ENCODE measurements around the gene RCAN1. TPM values are rescaled to one million over a fixed set of nuclear protein-coding genes. Genes with fewer than 3 reads are reported as not detected.

RCAN1 gene
- total and polyA plus RNA-seq, 9 donors, result 22.0 to 62.7 (median 32.1) TPM

DNA sequence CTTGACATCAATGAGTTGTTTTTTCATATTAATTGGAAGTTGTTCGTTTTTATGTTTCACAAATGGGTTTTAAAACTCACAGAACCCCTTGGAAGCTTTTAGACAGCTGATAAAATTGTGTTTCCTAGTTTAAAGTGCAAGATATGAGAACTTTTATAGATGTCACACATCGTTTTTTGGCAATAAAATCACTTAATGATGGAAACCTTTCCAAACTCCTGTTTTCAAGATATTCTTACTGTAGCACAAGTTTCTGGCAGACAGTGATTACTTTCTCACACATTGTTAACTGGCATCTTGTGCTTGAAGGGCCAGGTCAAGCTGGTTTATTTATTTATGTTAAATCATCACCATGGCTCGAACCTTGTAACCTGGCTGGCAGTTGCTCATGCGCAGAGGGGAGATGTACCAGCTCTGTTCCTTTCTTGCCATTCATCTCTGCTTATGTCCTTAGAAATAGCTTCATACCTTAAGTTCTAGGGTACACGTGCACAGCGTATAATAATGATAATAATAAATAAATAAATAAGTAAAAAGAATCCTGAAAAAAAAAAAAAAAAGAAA is 10.2 kb upstream of the RCAN1 start:
- Histone ChIP-seq H3K4me3 (ENCODE audit: low read length) (no peak overlapping the region), H3K36me3 (ENCODE audit: control insufficient read depth, insufficient read depth, low read length) (no peaks in the 10 kb centered on the region), H3K4me1 (ENCODE audit: control insufficient read depth, insufficient read depth, low read length) (peaks cover under 1% of the 10 kb centered on the region), H3K27me3 (ENCODE audit: control insufficient read depth, insufficient read depth, low read length) (peaks cover 4% of the 10 kb centered on the region), H3K27ac (ENCODE audit: low read length) (no peak overlapping the region), H3K9me3 (replicated peaks; ENCODE audit: control insufficient read depth, low read depth, low read length) (no peaks in the 10 kb centered on the region)
- WGBS (ENCODE audit: insufficient coverage), result no CpG with 5 or more reads among the region's 6 CpGs
- no peak for DNase-seq

DNA sequence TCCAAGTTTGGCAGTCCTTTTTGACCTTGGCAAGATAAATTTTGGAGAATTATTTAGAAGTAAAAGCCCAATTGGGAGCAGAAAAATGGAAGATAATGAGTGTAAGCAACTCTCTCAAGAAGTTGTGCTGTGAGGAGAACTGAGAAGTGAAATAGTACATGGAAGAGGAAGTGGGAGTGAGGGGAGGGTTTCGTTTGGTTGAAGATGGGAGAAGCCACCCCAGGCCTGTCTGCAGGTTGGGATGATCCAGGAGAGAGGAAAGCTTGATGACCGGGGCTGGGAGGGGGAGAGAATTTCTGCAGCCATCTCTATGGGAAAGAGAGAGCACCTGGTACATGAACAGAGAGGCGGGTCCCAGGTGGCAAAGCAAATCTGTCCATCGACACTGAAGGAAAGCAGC is 8.6 kb upstream of the RCAN1 start:
- no peak overlapping the region for H3K4me3 ChIP-seq (ENCODE audit: low read length)
- no peaks in the 10 kb centered on the region for H3K9me3 ChIP-seq (replicated peaks; ENCODE audit: control insufficient read depth, low read depth, low read length)
- DNase-seq, result peak; percentile 22
- H3K4me1 ChIP-seq (ENCODE audit: control insufficient read depth, insufficient read depth, low read length), result peaks cover 3% of the 10 kb centered on the region
- H3K27ac ChIP-seq (ENCODE audit: low read length), result no peak overlapping the region
- 66% methylated on average over 4 of the region's 4 CpGs for WGBS (ENCODE audit: insufficient coverage)
- H3K36me3 ChIP-seq (ENCODE audit: control insufficient read depth, insufficient read depth, low read length), result no peaks in the 10 kb centered on the region
- H3K27me3 ChIP-seq (ENCODE audit: control insufficient read depth, insufficient read depth, low read length), result peaks cover 4% of the 10 kb centered on the region

DNA sequence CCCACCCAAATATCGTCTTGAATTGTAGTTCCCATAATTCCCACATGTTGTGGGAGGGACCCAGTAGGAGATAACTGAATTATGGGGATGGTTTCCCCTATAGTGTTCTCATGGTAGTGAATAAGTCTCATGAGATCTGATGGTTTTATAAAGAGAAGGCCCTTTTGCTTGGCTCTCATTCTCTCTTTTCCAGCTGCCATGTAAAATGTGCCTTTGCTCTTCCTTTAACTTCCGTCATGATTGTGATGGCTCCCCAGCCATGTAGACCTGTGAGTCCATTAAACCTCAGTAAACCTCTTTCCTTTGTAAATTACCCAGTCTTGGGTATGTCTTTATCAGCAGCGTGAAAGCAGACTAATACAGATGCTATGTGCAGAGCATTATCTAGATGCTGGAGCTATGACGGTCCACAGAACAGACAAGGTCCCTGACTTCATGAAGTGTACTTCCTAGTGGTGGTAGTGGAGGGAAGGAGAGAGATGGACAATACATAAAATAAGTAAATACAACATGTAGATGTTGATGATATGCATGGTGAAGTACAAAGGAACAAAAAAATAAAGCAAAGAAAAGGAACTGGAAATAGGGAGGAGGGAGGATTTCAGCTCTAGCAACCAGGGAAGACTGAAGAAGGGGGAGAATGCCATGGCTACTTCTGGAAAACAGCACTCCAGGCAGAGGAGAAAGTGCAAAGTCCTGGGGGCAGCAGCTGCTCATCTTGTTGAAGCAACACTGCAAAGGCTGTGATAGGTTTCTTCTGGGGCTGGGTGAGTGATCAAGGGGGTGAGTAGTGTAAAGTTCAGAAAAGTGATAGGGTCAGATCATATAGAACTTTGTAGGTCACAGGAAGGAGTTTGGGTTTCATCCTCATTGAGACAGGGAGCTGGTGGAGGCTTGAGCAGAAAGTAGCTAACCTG is 6.8 kb upstream of the RCAN1 start:
- H3K36me3 ChIP-seq (ENCODE audit: control insufficient read depth, insufficient read depth, low read length), result no peaks in the 10 kb centered on the region

DNA sequence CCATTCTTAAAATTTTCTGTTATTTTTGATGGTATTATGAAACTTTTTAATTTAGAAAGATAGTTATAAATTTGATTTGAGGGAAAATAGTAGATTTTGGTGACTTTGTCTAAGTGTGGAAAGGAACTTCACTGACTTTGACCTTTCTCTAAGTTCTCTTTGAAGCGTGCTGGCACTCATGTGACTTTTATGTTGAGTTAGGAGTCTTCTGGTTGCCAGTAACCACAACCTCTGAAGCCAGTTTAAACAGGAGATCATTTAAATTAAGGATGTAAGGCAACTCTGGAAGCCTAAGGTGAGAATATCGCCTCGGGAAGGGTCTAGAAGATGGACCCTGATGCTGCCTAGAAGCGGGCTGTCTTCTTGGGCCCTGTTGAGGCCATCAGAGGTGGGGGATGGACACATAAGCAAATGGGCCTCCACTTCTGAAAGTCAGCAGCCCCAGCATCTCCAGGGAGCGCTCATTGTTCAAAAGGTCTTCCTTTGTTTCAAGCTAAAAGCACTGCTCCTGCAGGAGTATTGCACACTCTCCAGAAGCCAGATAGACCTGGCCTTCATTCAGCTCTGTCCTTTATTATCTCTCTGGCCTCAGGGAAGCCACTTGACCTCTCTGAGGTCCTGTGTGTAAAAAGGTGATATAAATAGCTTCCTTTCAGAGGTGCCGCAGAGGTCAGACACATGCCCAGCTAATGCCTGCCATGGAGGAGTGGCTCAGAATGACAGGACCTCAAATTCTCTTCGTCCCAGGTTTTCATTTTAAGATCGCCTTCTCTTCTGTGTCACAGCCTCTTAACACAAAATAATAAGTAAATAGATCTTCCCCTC is 5.1 kb upstream of the RCAN1 start:
- Histone ChIP-seq H3K27me3 (ENCODE audit: control insufficient read depth, insufficient read depth, low read length) (no peaks in the 10 kb centered on the region), H3K4me1 (ENCODE audit: control insufficient read depth, insufficient read depth, low read length) (peaks cover 6% of the 10 kb centered on the region), H3K4me3 (ENCODE audit: low read length) (no peak overlapping the region), H3K27ac (ENCODE audit: low read length) (no peak overlapping the region), H3K9me3 (replicated peaks; ENCODE audit: control insufficient read depth, low read depth, low read length) (no peaks in the 10 kb centered on the region), H3K36me3 (ENCODE audit: control insufficient read depth, insufficient read depth, low read length) (no peaks in the 10 kb centered on the region)
- peak; percentile 26 for DNase-seq
- 75% methylated on average over 6 of the region's 8 CpGs for WGBS (ENCODE audit: insufficient coverage)

More for the DNA sequence above, 6.8 kb upstream of the RCAN1 start:
- H3K4me1 ChIP-seq (ENCODE audit: control insufficient read depth, insufficient read depth, low read length), result peaks cover 3% of the 10 kb centered on the region
- no peaks in the 10 kb centered on the region for H3K9me3 ChIP-seq (replicated peaks; ENCODE audit: control insufficient read depth, low read depth, low read length)
- WGBS (ENCODE audit: insufficient coverage), result 88% methylated on average over 3 of the region's 4 CpGs
- H3K27me3 ChIP-seq (ENCODE audit: control insufficient read depth, insufficient read depth, low read length), result peaks cover 4% of the 10 kb centered on the region
- H3K4me3 ChIP-seq (ENCODE audit: low read length), result no peak overlapping the region
- H3K27ac ChIP-seq (ENCODE audit: low read length), result no peak overlapping the region
- no peak for DNase-seq

DNA sequence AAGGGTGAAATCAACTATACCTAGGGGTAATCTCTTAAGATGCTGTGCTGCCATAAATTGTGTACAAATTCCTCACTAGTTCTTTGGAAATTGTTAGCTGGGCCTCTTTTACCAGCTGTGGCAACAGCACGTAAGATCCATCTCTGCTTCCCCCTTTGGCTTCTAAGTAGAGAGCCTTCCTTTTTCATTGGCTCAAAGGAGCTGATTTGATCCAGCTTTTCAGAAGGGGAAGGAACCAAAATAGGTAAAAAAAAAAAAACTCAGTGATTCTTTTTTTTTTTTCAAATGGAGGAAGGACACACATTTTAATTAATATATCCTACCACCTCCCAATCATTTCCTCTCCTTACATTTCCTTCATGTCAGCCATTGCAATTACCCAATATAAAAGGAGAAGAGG is 4.0 kb upstream of the RCAN1 start:
- Histone ChIP-seq H3K4me3 (ENCODE audit: low read length) (no peak overlapping the region), H3K4me1 (ENCODE audit: control insufficient read depth, insufficient read depth, low read length) (peaks cover 10% of the 10 kb centered on the region), H3K27ac (ENCODE audit: low read length) (no peak overlapping the region), H3K9me3 (replicated peaks; ENCODE audit: control insufficient read depth, low read depth, low read length) (no peaks in the 10 kb centered on the region), H3K36me3 (ENCODE audit: control insufficient read depth, insufficient read depth, low read length) (no peaks in the 10 kb centered on the region), H3K27me3 (ENCODE audit: control insufficient read depth, insufficient read depth, low read length) (no peaks in the 10 kb centered on the region)
- no CpG with 5 or more reads among the region's 1 CpG for WGBS (ENCODE audit: insufficient coverage)
- DNase-seq, result no peak

DNA sequence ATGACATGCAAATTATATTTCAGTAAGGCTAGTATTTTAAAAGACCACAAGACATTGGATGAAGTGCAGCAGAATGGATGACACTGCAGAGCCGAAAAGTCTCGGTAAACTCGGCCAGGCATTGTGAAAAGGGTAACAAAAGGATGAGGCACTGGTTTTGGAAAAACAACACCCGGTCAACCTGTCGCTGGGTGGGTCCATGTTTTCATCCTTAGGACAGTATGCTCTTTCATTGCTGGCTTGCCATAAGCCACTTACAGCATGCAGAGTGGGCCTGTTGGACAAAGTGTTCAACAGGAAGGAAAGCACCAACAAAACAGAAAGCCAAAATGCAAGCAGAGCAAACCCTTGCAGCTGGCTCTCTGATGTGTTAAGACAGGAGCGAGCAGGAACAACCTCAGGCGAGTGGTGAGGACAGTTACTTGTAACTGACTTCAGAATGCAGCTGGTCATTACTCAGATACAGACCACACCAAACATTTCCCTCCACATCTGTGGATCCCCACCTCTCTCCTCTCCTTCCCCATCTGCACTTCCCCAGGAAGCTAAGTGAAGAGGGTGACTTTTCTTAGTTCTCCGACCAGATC is 2.9 kb upstream of the RCAN1 start:
- Histone ChIP-seq H3K4me1 (ENCODE audit: control insufficient read depth, insufficient read depth, low read length) (peaks cover 12% of the 10 kb centered on the region), H3K9me3 (replicated peaks; ENCODE audit: control insufficient read depth, low read depth, low read length) (no peaks in the 10 kb centered on the region), H3K27me3 (ENCODE audit: control insufficient read depth, insufficient read depth, low read length) (no peaks in the 10 kb centered on the region), H3K27ac (ENCODE audit: low read length) (no peak overlapping the region), H3K36me3 (ENCODE audit: control insufficient read depth, insufficient read depth, low read length) (no peaks in the 10 kb centered on the region), H3K4me3 (ENCODE audit: low read length) (no peak overlapping the region)
- 77% methylated on average over 6 of the region's 8 CpGs for WGBS (ENCODE audit: insufficient coverage)
- no peak for DNase-seq

DNA sequence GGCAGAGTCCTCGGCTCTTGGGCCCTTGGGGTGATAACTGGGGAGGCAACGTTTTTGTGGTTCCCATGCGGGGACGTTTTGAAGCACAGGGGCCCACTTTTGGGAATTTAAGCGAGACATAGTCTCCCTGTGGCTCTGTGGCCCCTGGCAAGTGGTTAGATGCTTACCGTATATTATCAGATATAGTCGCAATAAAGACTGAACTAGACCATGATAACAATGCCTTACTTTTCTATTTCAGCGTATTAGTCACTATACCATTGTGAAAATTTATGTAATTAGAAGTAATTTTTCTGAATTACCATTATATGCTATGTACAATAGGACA is 538 bp upstream of the RCAN1 start:
- no peak for DNase-seq
- Histone ChIP-seq H3K27ac (ENCODE audit: low read length) (peak overlapping the region; percentile 81), H3K4me1 (ENCODE audit: control insufficient read depth, insufficient read depth, low read length) (peaks cover 19% of the 10 kb centered on the region), H3K9me3 (replicated peaks; ENCODE audit: control insufficient read depth, low read depth, low read length) (no peaks in the 10 kb centered on the region), H3K27me3 (ENCODE audit: control insufficient read depth, insufficient read depth, low read length) (no peaks in the 10 kb centered on the region), H3K4me3 (ENCODE audit: low read length) (peak overlapping the region; percentile 48), H3K36me3 (ENCODE audit: control insufficient read depth, insufficient read depth, low read length) (no peaks in the 10 kb centered on the region)
- WGBS (ENCODE audit: insufficient coverage), result 0% methylated on average over 4 of the region's 8 CpGs

DNA sequence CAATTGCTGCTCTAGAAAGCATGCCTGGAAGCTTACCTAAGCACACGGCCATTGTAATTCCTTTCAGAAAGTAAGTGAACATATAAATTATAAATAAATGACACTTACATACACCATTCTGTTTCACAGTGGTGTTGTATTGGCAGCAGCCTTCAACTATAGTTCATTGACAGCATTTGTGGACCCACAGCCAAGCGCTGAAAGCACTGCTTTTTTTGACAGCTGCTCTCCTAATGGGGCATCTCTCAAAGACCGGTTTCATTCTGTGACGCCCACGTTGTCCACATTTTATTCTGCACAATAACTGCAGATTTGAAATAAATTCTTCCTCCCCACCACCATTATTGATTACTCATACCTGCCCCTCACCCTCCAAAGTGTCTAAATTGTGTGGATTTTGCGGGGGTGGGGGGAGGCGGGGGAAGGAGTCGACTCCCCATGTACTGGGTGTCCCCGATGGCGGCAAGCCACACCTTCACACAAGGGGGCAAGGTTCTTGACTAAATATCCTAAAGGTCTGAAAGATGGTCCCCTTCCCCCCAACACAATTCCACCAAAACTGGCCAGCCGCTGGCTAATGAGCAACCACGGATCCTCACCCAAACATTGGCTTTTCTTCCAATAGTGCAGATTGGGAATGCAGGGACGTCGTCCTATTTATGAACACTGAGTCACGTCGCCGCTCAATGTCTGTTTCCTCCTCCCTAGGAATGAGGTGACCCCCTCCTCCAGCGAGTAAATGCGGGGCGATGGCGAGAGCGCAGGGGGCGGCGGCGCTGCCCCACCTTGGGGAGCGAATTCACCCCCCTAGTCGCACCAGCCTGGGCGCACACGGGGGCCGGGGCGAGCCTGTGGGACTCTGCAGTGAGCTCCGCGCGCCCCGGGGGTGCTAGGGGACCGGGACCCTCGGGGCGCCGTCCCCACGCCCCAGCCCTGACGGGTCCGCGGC is 960 bp downstream of the RCAN1 start:
- peaks cover 16% of the 10 kb centered on the region for H3K4me1 ChIP-seq (ENCODE audit: control insufficient read depth, insufficient read depth, low read length)
- no peaks in the 10 kb centered on the region for H3K27me3 ChIP-seq (ENCODE audit: control insufficient read depth, insufficient read depth, low read length)
- no peaks in the 10 kb centered on the region for H3K9me3 ChIP-seq (replicated peaks; ENCODE audit: control insufficient read depth, low read depth, low read length)
- 1% methylated on average over 34 of the region's 43 CpGs for WGBS (ENCODE audit: insufficient coverage)
- no peaks in the 10 kb centered on the region for H3K36me3 ChIP-seq (ENCODE audit: control insufficient read depth, insufficient read depth, low read length)
- no peak overlapping the region for H3K27ac ChIP-seq (ENCODE audit: low read length)
- H3K4me3 ChIP-seq (ENCODE audit: low read length), result peak overlapping the region; percentile 57
- peak; percentile 27 for DNase-seq

DNA sequence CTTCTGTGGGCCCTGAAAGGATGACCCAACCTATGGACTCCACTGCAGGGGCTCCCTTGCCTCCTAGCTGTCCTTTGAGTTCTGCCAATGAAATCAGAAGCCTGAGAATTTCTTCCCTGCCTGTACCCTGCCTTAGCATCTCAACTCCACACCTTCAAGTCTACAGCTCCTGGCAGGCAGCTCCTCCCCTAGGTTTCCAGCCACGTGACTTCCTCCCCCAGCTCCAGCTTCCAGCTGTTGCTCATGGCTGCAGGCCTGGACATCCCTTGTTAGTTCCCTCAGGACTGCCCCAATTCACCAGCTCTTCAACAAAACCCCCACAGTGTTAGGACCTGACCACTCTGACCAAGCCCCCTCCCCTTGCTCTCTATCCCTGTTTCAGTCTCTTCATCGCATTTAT is 2.4 kb downstream of the RCAN1 start:
- WGBS (ENCODE audit: insufficient coverage), result 20% methylated on average over 1 of the region's 2 CpGs
- Histone ChIP-seq H3K4me3 (ENCODE audit: low read length) (no peak overlapping the region), H3K36me3 (ENCODE audit: control insufficient read depth, insufficient read depth, low read length) (no peaks in the 10 kb centered on the region), H3K27me3 (ENCODE audit: control insufficient read depth, insufficient read depth, low read length) (no peaks in the 10 kb centered on the region), H3K27ac (ENCODE audit: low read length) (no peak overlapping the region), H3K4me1 (ENCODE audit: control insufficient read depth, insufficient read depth, low read length) (peaks cover 16% of the 10 kb centered on the region), H3K9me3 (replicated peaks; ENCODE audit: control insufficient read depth, low read depth, low read length) (no peaks in the 10 kb centered on the region)
- DNase-seq, result no peak

Measured in muscle of leg (tissue), 11 donors.